ENCODE results near the gene BAG2. TPM values are rescaled to one million over a fixed set of nuclear protein-coding genes. Genes with fewer than 3 reads are reported as not detected.
A peak's percentile ranks its signal among the peaks of the same experiment; 100 is the strongest.

Gene BAG2
- total RNA-seq, 1 experiment from 2014 or later, result 10.4 TPM

GRCh38 chr6:57216235-57217101, 44.3 kb downstream of the BAG2 start:
- Histone ChIP-seq H2AFZ (ENCODE audit: low read length) (no peak overlapping the region), H3K9me2 (replicated peaks; ENCODE audit: low read length) (no peaks in the 10 kb centered on the region), H3K27me3 (ENCODE audit: low read length) (no peaks in the 10 kb centered on the region), H3F3A (ENCODE audit: low read length, unreplicated experiment) (no peaks in the 10 kb centered on the region), H3K9ac (ENCODE audit: low read length) (no peak overlapping the region), H3K79me2 (ENCODE audit: low read length) (peaks cover 99% of the 10 kb centered on the region), H3K4me1 (ENCODE audit: insufficient read depth, low read length) (no peaks in the 10 kb centered on the region), H4K20me1 (ENCODE audit: low read length) (no peaks in the 10 kb centered on the region), H3K36me3 (ENCODE audit: low read depth, low read length) (no peaks in the 10 kb centered on the region), H3K4me2 (ENCODE audit: low read length) (no peak overlapping the region), H3K9me3 (ENCODE audit: low read length) (no peaks in the 10 kb centered on the region), H3K27ac (ENCODE audit: low read length) (no peak overlapping the region), H3K4me3 (ENCODE audit: low read length) (no peak overlapping the region)
- no TSS peak for BruUV-seq (replicated peaks)
- ATAC-seq (no peak), DNase-seq (peak; percentile 9)
- intact Hi-C loops (cut with micrococcal nuclease), result no loop called here
- ChIA-PET POLR2A (ENCODE audit: unreplicated experiment) (no interaction called here), CTCF (no interaction called here)
- TF ChIP-seq EZH2 (IDR thresholded peaks at IDR 0.05; ENCODE audit: low read length, unreplicated experiment) (no peak), CTCF (conservative IDR thresholded peaks at IDR 0.05; ENCODE audit: low read depth, low read length) (peak; percentile 19; the same call in 1 of the 2 replicates)

GRCh38 chr6:57217270-57217669, 45.1 kb downstream of the BAG2 start:
- ATAC-seq (no peak), DNase-seq (no peak)
- no peaks in the 10 kb centered on the region for H3K9me2 ChIP-seq (replicated peaks; ENCODE audit: low read length)
- peaks cover 96% of the 10 kb centered on the region for H3K79me2 ChIP-seq (ENCODE audit: low read length)
- ChIA-PET CTCF (no interaction called here), POLR2A (ENCODE audit: unreplicated experiment) (no interaction called here)
- no peak overlapping the region for H3K4me2 ChIP-seq (ENCODE audit: low read length)
- BruUV-seq (replicated peaks), result no TSS peak
- no peak overlapping the region for H3K27ac ChIP-seq (ENCODE audit: low read length)
- TF ChIP-seq CTCF (conservative IDR thresholded peaks at IDR 0.05; ENCODE audit: low read depth, low read length) (no peak), EZH2 (IDR thresholded peaks at IDR 0.05; ENCODE audit: low read length, unreplicated experiment) (no peak), EZH2phosphoT487 (IDR thresholded peaks at IDR 0.05; ENCODE audit: borderline replicate concordance, low read length) (no peak)
- no peak overlapping the region for H3K4me3 ChIP-seq (ENCODE audit: low read length)
- H3K4me1 ChIP-seq (ENCODE audit: insufficient read depth, low read length), result no peaks in the 10 kb centered on the region
- no peaks in the 10 kb centered on the region for H3K36me3 ChIP-seq (ENCODE audit: low read depth, low read length)
- no peaks in the 10 kb centered on the region for H3F3A ChIP-seq (ENCODE audit: low read length, unreplicated experiment)
- H3K27me3 ChIP-seq (ENCODE audit: low read length), result no peaks in the 10 kb centered on the region
- no peak overlapping the region for H2AFZ ChIP-seq (ENCODE audit: low read length)
- no peak overlapping the region for H3K9ac ChIP-seq (ENCODE audit: low read length)
- no peaks in the 10 kb centered on the region for H3K9me3 ChIP-seq (ENCODE audit: low read length)
- intact Hi-C loops (cut with micrococcal nuclease), result no loop called here
- H4K20me1 ChIP-seq (ENCODE audit: low read length), result no peaks in the 10 kb centered on the region

GRCh38 chr6:57220083-57220703, 48.1 kb downstream of the BAG2 start:
- peak overlapping the region; percentile 92 for H3K4me2 ChIP-seq (ENCODE audit: low read length)
- no peak for ATAC-seq
- no peak overlapping the region for H3K9ac ChIP-seq (ENCODE audit: low read length)
- H3K36me3 ChIP-seq (ENCODE audit: low read depth, low read length), result no peaks in the 10 kb centered on the region
- no peak for TF ChIP-seq EZH2phosphoT487 (IDR thresholded peaks at IDR 0.05; ENCODE audit: borderline replicate concordance, low read length)
- no peaks in the 10 kb centered on the region for H4K20me1 ChIP-seq (ENCODE audit: low read length)
- H3K4me1 ChIP-seq (ENCODE audit: insufficient read depth, low read length), result peaks cover 7% of the 10 kb centered on the region
- H3K9me3 ChIP-seq (ENCODE audit: low read length), result no peaks in the 10 kb centered on the region
- ChIA-PET POLR2A (ENCODE audit: unreplicated experiment) (no interaction called here), CTCF (no interaction called here)
- no peaks in the 10 kb centered on the region for H3K9me2 ChIP-seq (replicated peaks; ENCODE audit: low read length)
- H3K27ac ChIP-seq (ENCODE audit: low read length), result no peak overlapping the region
- DNase-seq, result no peak
- BruUV-seq (replicated peaks), result no TSS peak
- intact Hi-C loops (cut with micrococcal nuclease), result loop anchor here (2.0 kb wide), 1 partner anchor 29 kb away; no protein-coding TSS in a partner anchor
- H3K79me2 ChIP-seq (ENCODE audit: low read length), result peaks cover 67% of the 10 kb centered on the region
- H3K27me3 ChIP-seq (ENCODE audit: low read length), result no peaks in the 10 kb centered on the region
- H2AFZ ChIP-seq (ENCODE audit: low read length), result 0 out of 2 replicates have a peak overlapping the region, but pooled peaks have one; percentile 4
- peak overlapping the region; percentile 92 for H3K4me3 ChIP-seq (ENCODE audit: low read length)
- H3F3A ChIP-seq (ENCODE audit: low read length, unreplicated experiment), result no peaks in the 10 kb centered on the region
